NT2/D1 (cell line): ENCODE data around the gene UBLCP1.
"Not testable (repeated sequence)": the region's sequence is repeated elsewhere in the genome, so short reads cannot be mapped to it uniquely, and the experiment has no call there.

ENCODE experiments used
- DNase-seq: peaks from one replicate; pipeline ENCODE4 v3.0.0-alpha.2; 2011; ENCODE audit warnings: low read depth, low spot score
- H3K27me3 ChIP-seq: 2 replicates; pipeline ENCODE4 v1.6.0; 2011; ENCODE audit warnings: mild to moderate bottlenecking; ENCODE audit not compliant: insufficient read length, insufficient read depth
- H3K36me3 ChIP-seq: 2 replicates; pipeline ENCODE4 v1.6.1; 2011; ENCODE audit warnings: mild to moderate bottlenecking, low read length, mixed read lengths; ENCODE audit not compliant: insufficient read depth, insufficient read length
- H3K4me1 ChIP-seq: 2 replicates; pipeline ENCODE4 v1.5.1; 2011; ENCODE audit not compliant: insufficient read depth, insufficient read length
- H3K4me3 ChIP-seq: 2 replicates; pipeline ENCODE4 v1.5.1; 2011; ENCODE audit warnings: low read depth; ENCODE audit not compliant: insufficient read length
- H3K9ac ChIP-seq: 2 replicates; pipeline ENCODE4 v1.6.0; 2011; ENCODE audit warnings: low read depth; ENCODE audit not compliant: insufficient read length
- H3K9me3 ChIP-seq: 2 replicates; pipeline ENCODE4 v1.5.1; 2011; ENCODE audit warnings: mild to moderate bottlenecking, low read length; ENCODE audit not compliant: insufficient read depth
- SUZ12 ChIP-seq: IDR thresholded peaks from 2 replicates; pipeline ENCODE4 v1.6.1; 2011; ENCODE audit not compliant: insufficient read length, insufficient read depth; ENCODE audit errors: extremely low read depth
- YY1 ChIP-seq: IDR thresholded peaks from 2 replicates; pipeline ENCODE4 v1.6.1; 2011; ENCODE audit not compliant: insufficient read length, insufficient read depth
- ZNF274 ChIP-seq: IDR thresholded peaks from 2 replicates; pipeline ENCODE4 v1.6.1; 2011; ENCODE audit warnings: mild to moderate bottlenecking, low read depth, low read length

The UBLCP1 gene

DNA sequence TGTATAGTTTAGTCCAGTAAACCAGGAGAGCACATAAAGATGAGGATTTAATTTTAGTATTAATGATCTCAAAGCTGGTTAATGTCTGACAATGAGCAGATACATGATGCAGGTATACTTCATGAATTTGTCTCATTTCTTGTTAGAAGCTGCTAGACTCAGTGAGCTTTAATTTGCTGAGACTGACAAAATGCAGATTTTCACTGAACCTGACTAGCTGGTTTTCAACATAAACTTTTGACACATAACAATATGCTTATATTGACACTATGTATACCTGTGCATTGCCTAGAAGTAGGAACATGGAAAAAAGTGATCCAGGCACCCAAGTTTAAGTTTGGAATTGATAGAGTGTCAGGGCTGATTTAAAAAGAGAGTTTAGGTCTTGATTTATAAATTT is 10.8 kb downstream of the UBLCP1 start:
- no peak overlapping the region for H3K9ac ChIP-seq
- no peaks in the 10 kb centered on the region for H3K4me1 ChIP-seq
- no peaks in the 10 kb centered on the region for H3K27me3 ChIP-seq
- TF ChIP-seq SUZ12 (no peak), ZNF274 (no peak), YY1 (no peak)
- no peak for DNase-seq
- H3K36me3 ChIP-seq = peaks cover 60% of the 10 kb centered on the region
- no peaks in the 10 kb centered on the region for H3K9me3 ChIP-seq
- no peak overlapping the region for H3K4me3 ChIP-seq

DNA sequence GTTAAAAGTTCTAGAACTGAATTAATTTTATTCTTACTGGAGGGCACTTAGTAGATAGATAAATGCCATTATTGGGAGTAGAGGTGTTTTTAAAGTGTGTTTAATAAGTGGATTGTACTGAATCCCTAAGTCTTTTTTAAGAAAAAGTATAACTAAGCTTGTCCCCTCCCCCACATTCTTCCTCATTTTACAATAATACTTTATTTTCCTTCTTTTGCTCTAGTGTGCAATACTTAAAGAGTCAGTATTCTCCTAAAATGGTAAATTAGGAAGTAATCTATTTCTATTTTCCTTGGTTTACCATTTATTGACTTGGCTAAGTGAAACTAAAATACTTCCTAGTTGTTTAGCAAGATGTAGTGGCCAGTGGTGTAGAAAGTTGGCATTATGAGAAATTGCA is 11.6 kb downstream of the UBLCP1 start:
- H3K27me3 ChIP-seq = no peaks in the 10 kb centered on the region
- no peaks in the 10 kb centered on the region for H3K4me1 ChIP-seq
- TF ChIP-seq YY1 (no peak), SUZ12 (no peak), ZNF274 (no peak)
- H3K9me3 ChIP-seq = no peaks in the 10 kb centered on the region
- H3K9ac ChIP-seq = no peak overlapping the region
- DNase-seq = no peak
- peaks cover 54% of the 10 kb centered on the region for H3K36me3 ChIP-seq
- no peak overlapping the region for H3K4me3 ChIP-seq

DNA sequence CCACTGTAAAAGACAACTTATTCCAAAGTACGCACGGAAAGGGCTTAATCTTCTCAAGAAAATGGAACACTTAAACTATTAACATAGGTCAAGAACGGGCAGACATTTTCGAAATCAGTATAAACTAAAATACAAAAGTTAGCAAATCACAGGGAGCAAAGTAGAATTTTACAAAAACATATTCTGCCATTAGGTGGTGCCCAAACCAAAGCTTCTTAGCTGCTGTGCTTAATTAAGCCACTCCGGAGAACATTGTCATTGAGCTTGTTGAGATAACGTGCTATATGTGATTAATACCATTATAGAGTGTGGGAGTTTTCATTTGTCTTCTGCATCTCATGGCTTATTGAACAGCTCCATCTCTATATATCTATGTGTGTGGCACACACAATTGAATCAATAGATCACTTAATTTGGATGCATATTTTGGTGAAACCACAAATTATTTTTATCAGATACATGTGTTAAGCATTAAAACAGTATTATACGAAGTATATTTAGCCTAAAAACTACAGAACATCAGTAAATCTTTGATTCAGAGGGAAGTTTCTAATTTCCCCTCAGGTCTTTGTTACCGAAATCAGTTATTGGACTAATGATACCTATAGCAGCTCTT is 23.4 kb downstream of the UBLCP1 start:
- H3K9ac ChIP-seq = no peak overlapping the region
- peaks cover 19% of the 10 kb centered on the region for H3K36me3 ChIP-seq
- TF ChIP-seq ZNF274 = no peak
- TF ChIP-seq SUZ12 = no peak
- TF ChIP-seq YY1 = no peak
- H3K4me1 ChIP-seq = no peaks in the 10 kb centered on the region
- H3K4me3 ChIP-seq = no peak overlapping the region
- H3K9me3 ChIP-seq = no peaks in the 10 kb centered on the region
- no peak for DNase-seq
- H3K27me3 ChIP-seq = no peaks in the 10 kb centered on the region

DNA sequence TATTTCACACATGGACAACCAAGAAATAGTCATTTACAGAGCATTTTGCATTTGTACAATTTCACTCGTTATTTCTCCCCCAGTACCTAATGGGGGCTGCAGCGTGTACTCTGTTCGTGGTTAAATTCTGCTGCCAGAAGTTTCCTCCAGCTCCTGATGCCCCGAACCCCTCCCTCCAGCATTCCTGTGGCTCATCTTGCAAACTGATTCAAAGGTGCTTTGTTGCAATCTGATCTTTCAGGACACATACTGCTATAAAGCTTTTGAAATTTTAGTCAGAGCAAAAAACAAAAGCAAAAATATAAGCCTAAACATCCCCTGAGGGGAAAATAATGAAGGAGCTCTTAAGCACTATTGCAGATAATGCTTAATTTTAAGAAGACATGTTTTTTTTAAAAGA is 27.7 kb downstream of the UBLCP1 start:
- H3K9ac ChIP-seq = no peak overlapping the region
- no peaks in the 10 kb centered on the region for H3K4me1 ChIP-seq
- H3K36me3 ChIP-seq = peaks cover 2% of the 10 kb centered on the region
- H3K4me3 ChIP-seq = no peak overlapping the region
- no peaks in the 10 kb centered on the region for H3K27me3 ChIP-seq
- no peaks in the 10 kb centered on the region for H3K9me3 ChIP-seq
- no peak for DNase-seq
- TF ChIP-seq ZNF274 (no peak), YY1 (no peak), SUZ12 (no peak)

DNA sequence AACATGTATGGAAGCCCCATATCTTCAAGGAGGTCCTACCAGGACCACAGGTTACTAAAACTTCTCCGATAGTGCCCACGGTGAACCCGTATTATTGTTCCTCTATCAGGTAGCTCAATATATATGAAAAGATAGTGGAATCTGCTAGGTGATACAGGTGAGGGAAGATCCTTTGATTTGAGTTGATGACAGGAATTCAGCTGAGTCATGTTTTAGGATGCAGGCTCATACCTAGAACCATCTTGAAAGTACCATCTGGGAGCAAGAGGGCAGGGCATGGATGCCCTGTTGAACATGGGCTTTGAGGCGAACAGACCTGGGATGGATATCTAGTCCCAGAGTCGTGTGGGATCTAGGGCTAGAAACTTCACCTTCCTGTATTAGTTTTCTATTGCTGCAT is 31.8 kb downstream of the UBLCP1 start:
- Histone ChIP-seq H3K9ac (no peak overlapping the region), H3K4me1 (no peaks in the 10 kb centered on the region), H3K9me3 (peaks cover 12% of the 10 kb centered on the region; the same call in 1 of the 2 replicates), H3K36me3 (no peaks in the 10 kb centered on the region), H3K27me3 (no peaks in the 10 kb centered on the region), H3K4me3 (no peak overlapping the region)
- no peak for DNase-seq
- TF ChIP-seq SUZ12 (no peak), ZNF274 (no peak), YY1 (no peak)

DNA sequence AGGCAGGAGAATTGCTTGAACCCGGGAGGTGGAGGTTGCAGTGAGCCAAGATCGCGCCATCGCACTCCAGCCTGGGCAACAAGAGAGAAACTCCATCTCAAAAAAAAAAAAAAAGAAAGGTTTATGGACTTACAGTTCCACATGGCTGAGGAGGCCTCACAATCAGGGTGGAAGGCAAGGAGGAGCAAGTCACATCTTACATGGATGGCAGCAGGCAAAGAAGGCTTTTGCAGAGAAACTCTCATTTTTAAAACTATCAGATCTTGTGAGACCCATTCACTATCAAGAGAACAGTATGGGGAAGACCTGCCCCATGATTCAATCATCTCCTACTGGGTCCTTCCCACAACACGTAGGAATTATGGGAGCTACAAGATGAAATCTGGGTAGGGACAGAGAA is 34.2 kb downstream of the UBLCP1 start:
- not testable (repeated sequence) for H3K4me1 ChIP-seq, H3K27me3 ChIP-seq, H3K9ac ChIP-seq, H3K36me3 ChIP-seq, DNase-seq, H3K4me3 ChIP-seq
- peaks cover 25% of the 10 kb centered on the region; the same call in 1 of the 2 replicates for H3K9me3 ChIP-seq

DNA sequence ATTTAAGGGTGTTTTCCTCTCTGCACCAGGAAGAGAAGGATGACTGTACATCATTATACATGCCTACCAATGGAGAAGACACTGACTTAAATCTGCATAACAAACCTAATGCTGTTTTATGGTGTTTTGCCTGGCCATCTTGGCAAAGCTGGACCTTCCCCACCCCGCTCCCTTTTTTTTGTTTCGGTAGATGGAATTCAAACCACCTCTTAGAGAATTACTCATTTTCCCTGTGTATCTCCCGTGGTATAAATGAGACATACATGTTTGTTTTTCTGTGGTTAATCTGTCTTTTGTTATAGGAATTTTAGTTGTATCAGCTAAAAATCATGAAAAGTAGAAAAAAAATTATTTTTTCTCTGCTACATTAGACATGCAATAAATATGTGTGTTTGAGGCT is 38.4 kb downstream of the UBLCP1 start:
- DNase-seq = no peak
- Histone ChIP-seq H3K9ac (no peak overlapping the region), H3K36me3 (no peaks in the 10 kb centered on the region), H3K27me3 (no peaks in the 10 kb centered on the region), H3K4me3 (no peak overlapping the region), H3K9me3 (peaks cover 43% of the 10 kb centered on the region; the same call in 1 of the 2 replicates), H3K4me1 (no peaks in the 10 kb centered on the region)
- no peak for TF ChIP-seq SUZ12
- TF ChIP-seq ZNF274 = no peak
- no peak for TF ChIP-seq YY1

DNA sequence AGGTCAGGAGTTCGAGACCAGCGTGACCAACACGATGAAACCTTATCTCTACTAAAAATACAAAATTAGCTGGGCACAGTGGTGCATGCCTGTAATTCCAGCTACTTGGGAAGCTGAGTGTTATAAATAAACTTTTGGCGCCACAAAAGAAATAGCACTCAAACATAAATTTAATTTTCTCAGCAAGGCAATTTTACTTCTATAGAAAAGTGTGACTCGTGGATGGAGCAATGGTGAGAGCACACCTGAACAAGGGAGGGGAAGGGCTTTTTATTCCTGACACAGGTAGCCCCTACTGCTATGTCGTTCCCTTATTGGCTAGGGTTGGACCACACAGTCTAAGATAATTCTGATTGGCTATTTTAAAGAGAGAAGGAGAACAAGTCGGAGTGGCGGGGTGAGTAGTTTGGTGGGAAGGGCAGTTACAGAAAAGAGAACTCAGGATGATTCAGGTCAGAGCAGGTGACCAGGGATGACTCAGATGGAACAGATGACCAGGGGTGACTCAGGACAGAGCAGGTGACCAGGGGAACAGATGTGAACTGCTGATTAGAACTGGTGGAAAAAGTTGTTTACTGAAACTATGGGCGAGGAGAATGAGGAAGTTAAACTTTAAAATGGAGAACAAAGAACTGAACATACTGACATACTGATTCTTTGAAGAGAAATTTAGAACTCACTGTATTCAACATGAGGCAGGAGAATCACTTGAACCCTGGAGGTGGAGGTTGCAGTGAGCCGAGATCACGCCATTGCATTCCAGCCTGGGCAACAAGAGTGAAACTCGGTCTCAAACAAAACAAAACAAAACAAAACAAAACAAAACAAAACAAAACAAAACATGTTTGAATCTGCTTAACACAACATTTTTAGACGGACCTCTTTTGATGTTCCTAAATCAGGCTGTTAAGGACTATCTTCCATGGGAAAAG is 39.1 kb downstream of the UBLCP1 start:
- not testable (repeated sequence) for H3K4me1 ChIP-seq, H3K9ac ChIP-seq, H3K36me3 ChIP-seq, H3K4me3 ChIP-seq, DNase-seq, H3K27me3 ChIP-seq
- peaks cover 43% of the 10 kb centered on the region; the same call in 1 of the 2 replicates for H3K9me3 ChIP-seq
